HepG2 (cell line): ENCODE results near the gene CTNNBIP1. TPM values are rescaled to one million over a fixed set of nuclear protein-coding genes. Genes with fewer than 3 reads are reported as not detected.

Source experiments
- ATAC-seq: fragments of 200-7000 bp; cut with Tn5 transposase; 3 replicates; pipeline ENCODE4 v1.9.1; 2020; ENCODE audit warnings: mild to moderate bottlenecking, moderate library complexity
- BruUV-seq: library from RNA; stranded (reverse); fragments of 400-500 nt; replicated peaks from 2 replicates; lab custom pipeline; 2021; lab: Mats Ljungman, UMichigan
- CTCF ChIA-PET: fragments of 300-600 bp; formaldehyde crosslinking; extraction: SDS; loops from one replicate; lab custom pipeline; 2021; ENCODE audit warnings: low total read pairs, inconsistent platforms, low intra/inter-chr PET ratio; lab: Yijun Ruan, JAX
- POLR2A ChIA-PET: fragments of 350-600 bp; sonication (Branson Sonifier 250); formaldehyde crosslinking; loops from one replicate; lab custom pipeline; 2020; ENCODE audit warnings: antibody characterized with exemption, inconsistent platforms; lab: Yijun Ruan, JAX
- DNase-seq: peaks from one replicate; pipeline ENCODE4 v3.0.0-alpha.2; 2015; ENCODE audit warnings: low spot score
- FAIRE-seq: peaks from 3 replicates; lab custom pipeline; 2011; peaks lifted over from hg19 to GRCh38; lab: Jason Lieb, UNC
- H2AFZ ChIP-seq: one replicate; pipeline ENCODE4 v1.6.1; 2011; ENCODE audit warnings: low read length, inconsistent platforms
- H3K27ac ChIP-seq: fragments of 300-600 bp; 3 replicates; pipeline ENCODE4 v1.8.0; 2011; ENCODE audit warnings: mixed run types, mild to moderate bottlenecking, mixed read lengths, low read length, inconsistent platforms; ENCODE audit not compliant: insufficient read depth; ENCODE audit errors: extremely low read length
- H3K27me3 ChIP-seq, 2 experiments: fragments of 200-600 bp in 1 of 2; 2 replicates in 1 of 2; 3 replicates in 1 of 2; pipeline versions ENCODE4 v1.6.0 to v1.8.0; 2011; ENCODE audit warnings: low read length in 2 of 2, mild to moderate bottlenecking in 2 of 2, moderate library complexity in 2 of 2, inconsistent platforms in 1 of 2; ENCODE audit not compliant: insufficient read depth in 2 of 2, control insufficient read depth in 1 of 2
- H3K36me3 ChIP-seq, 2 experiments: fragments of 200-600 bp in 1 of 2; replicated peaks in 1 of 2; 2 replicates in 1 of 2; 3 replicates in 1 of 2; pipeline versions ENCODE4 v1.5.1 to v1.8.0; 2011; ENCODE audit warnings: low read length in 2 of 2, inconsistent platforms in 1 of 2; ENCODE audit not compliant: insufficient read depth in 2 of 2, control insufficient read depth in 1 of 2
- H3K4me1 ChIP-seq: 2 replicates; pipeline ENCODE4 v1.5.1; 2012; ENCODE audit warnings: low read length, inconsistent platforms; ENCODE audit not compliant: insufficient read depth
- H3K4me2 ChIP-seq: 2 replicates; pipeline ENCODE4 v1.6.0; 2011; ENCODE audit warnings: low read depth, low read length, inconsistent platforms
- H3K4me3 ChIP-seq, 3 experiments: fragments of 200-600 bp in 1 of 3; sonication (generic), shearing (Covaris generic) in 1 of 3; replicated peaks in 1 of 3; 2 replicates each; pipeline ENCODE4 v1.5.1; 2011 to 2016; ENCODE audit warnings: low read length in 3 of 3, inconsistent platforms in 2 of 3, low read depth in 2 of 3, mild to moderate bottlenecking in 2 of 3, control low read depth in 1 of 3, mixed read lengths in 1 of 3; ENCODE audit not compliant: insufficient read depth in 1 of 3
- H3K79me2 ChIP-seq: one replicate; pipeline ENCODE4 v1.6.1; 2011; ENCODE audit warnings: low read length, inconsistent platforms; ENCODE audit not compliant: insufficient read depth
- H3K9ac ChIP-seq: 2 replicates; pipeline ENCODE4 v1.6.0; 2011; ENCODE audit warnings: mild to moderate bottlenecking, low read depth, low read length, inconsistent platforms; ENCODE audit not compliant: insufficient read depth
- H3K9me3 ChIP-seq: 2 replicates; pipeline ENCODE4 v1.5.1; 2012; ENCODE audit warnings: mild to moderate bottlenecking, low read length
- H4K20me1 ChIP-seq: 2 replicates; pipeline ENCODE4 v1.6.0; 2011; ENCODE audit warnings: inconsistent platforms, mild to moderate bottlenecking, low read length, moderate library complexity; ENCODE audit not compliant: insufficient read depth
- KDM2A ChIP-seq: sonication (generic); formaldehyde crosslinking; IDR thresholded peaks from 2 replicates; pipeline ENCODE4 v1.4.0; 2020; ENCODE audit warnings: low read depth, missing genetic modification reagents, borderline replicate concordance
- MAZ ChIP-seq, 2 experiments: sonication (generic) in 1 of 2; formaldehyde crosslinking in 1 of 2; IDR thresholded peaks; 2 replicates each; pipeline versions ENCODE4 v1.5.0 to v1.6.1; 2012 to 2020; ENCODE audit warnings: low read depth in 2 of 2, mild to moderate bottlenecking in 2 of 2, borderline replicate concordance in 1 of 2, improper control_type of control experiment in 1 of 2, low read length in 1 of 2, missing genetic modification reagents in 1 of 2, moderate library complexity in 1 of 2
- PCBP2 ChIP-seq: fragments of 200-400 bp; formaldehyde crosslinking; optimal IDR thresholded peaks from 2 replicates; pipeline ENCODE3; 2018; ENCODE audit warnings: low read length, low read depth; ENCODE audit not compliant: poor library complexity, severe bottlenecking
- REXO4 ChIP-seq: sonication (generic); formaldehyde crosslinking; IDR thresholded peaks from 2 replicates; pipeline ENCODE4 v1.8.0; 2022; ENCODE audit warnings: missing genetic modification reagents, mild to moderate bottlenecking, borderline replicate concordance
- SCMH1 ChIP-seq: sonication (generic); formaldehyde crosslinking; IDR thresholded peaks from 2 replicates; pipeline ENCODE4 v1.9.0; 2021; ENCODE audit warnings: missing genetic modification reagents, mild to moderate bottlenecking, borderline replicate concordance
- SRSF1 ChIP-seq: fragments of 200-400 bp; formaldehyde crosslinking; optimal IDR thresholded peaks from 2 replicates; pipeline ENCODE3; 2017; ENCODE audit warnings: mild to moderate bottlenecking, low read depth, low read length, moderate library complexity
- YEATS4 ChIP-seq: sonication (generic); formaldehyde crosslinking; IDR thresholded peaks from 2 replicates; pipeline ENCODE4 v1.4.0; 2020; ENCODE audit warnings: missing genetic modification reagents, borderline replicate concordance
- ZFP1 ChIP-seq: IDR thresholded peaks from 2 replicates; pipeline ENCODE4 v1.6.1; 2016
- ZNF121 ChIP-seq: sonication (generic); formaldehyde crosslinking; IDR thresholded peaks from 2 replicates; pipeline ENCODE4 v1.5.0; 2020; ENCODE audit warnings: mild to moderate bottlenecking, missing genetic modification reagents
- ZNF124 ChIP-seq: sonication (generic); formaldehyde crosslinking; IDR thresholded peaks from 2 replicates; pipeline ENCODE4 v1.4.0; 2020; ENCODE audit warnings: missing genetic modification reagents
- ZNF317 ChIP-seq: sonication (generic); formaldehyde crosslinking; IDR thresholded peaks from 2 replicates; pipeline ENCODE4 v1.5.0; 2020; ENCODE audit warnings: mild to moderate bottlenecking, missing genetic modification reagents
- ZNF598 ChIP-seq: sonication (generic); formaldehyde crosslinking; IDR thresholded peaks from 2 replicates; pipeline ENCODE4 v1.5.1; 2020; ENCODE audit warnings: mild to moderate bottlenecking, missing genetic modification reagents, borderline replicate concordance
- WGBS: methylation state at CpG from one replicate; pipeline ENCODE4 v1.1.6; 2017; ENCODE audit warnings: low lambda C conversion rate; 5-methylcytosine and 5-hydroxymethylcytosine counted together
- in situ Hi-C: cut with HindIII; loops from 2 replicates; pipeline ENCODE4 v1.10.0; 2017; ENCODE audit warnings: low pct_unique_long_range_greater_than_20kb; ENCODE audit not compliant: extremely low pct_ligation_motif_present
- intact Hi-C: fragments of 100-400 bp; cut with micrococcal nuclease; formaldehyde crosslinking; loops from one replicate; pipeline ENCODE4 v1.10.0; 2022; ENCODE audit not compliant: unreplicated experiment
- polyA plus RNA-seq, 8 experiments: library from polyadenylated mRNA; depleted of rRNA in 3 of 8; stranded (reverse) in 7 of 8; unstranded in 1 of 8; fragments of >200 nt; fragmentation: Illumina TruSeq in 4 of 8; extraction: Trizol in 4 of 8; gene quantifications; 2 replicates each; pipeline versions ENCODE4 v1.2.1 to v1.2.3, GENCODE V29; 2011 to 2016; ENCODE audit warnings: low read depth in 4 of 8, missing spikeins in 1 of 8, mixed read lengths in 1 of 8; ENCODE audit not compliant: insufficient read depth in 1 of 8
- total RNA-seq, 5 experiments: library from RNA; depleted of rRNA; stranded (reverse); fragments of >200 nt; fragmentation: Illumina TruSeq; extraction: Trizol; gene quantifications; 2 replicates each; pipeline ENCODE4 v1.2.3, GENCODE V29; 2016; ENCODE audit warnings: low read depth in 1 of 5
- TF ChIP-seq, protein P1 (sequence below): sonication (generic); formaldehyde crosslinking; IDR thresholded peaks from 2 replicates; pipeline ENCODE4 v1.5.0; 2020; ENCODE audit warnings: missing genetic modification reagents
- TF ChIP-seq, protein P2 (sequence below): sonication (generic); formaldehyde crosslinking; IDR thresholded peaks from 2 replicates; pipeline ENCODE4 v1.8.1; 2022; ENCODE audit warnings: mild to moderate bottlenecking, missing genetic modification reagents
- TF ChIP-seq, protein P3 (sequence below), 2 experiments: fragments of 450-650 bp in 1 of 2; sonication (generic) in 1 of 2; formaldehyde crosslinking; IDR thresholded peaks; 2 replicates each; pipeline versions ENCODE4 v1.5.0 to v1.8.0; 2020 to 2022; ENCODE audit warnings: mild to moderate bottlenecking in 1 of 2, missing genetic modification reagents in 1 of 2
- TF ChIP-seq, protein P4 (sequence below): sonication (generic); formaldehyde crosslinking; IDR thresholded peaks from 2 replicates; pipeline ENCODE4 v1.5.0; 2020; ENCODE audit warnings: missing genetic modification reagents, mild to moderate bottlenecking, borderline replicate concordance
- TF ChIP-seq, protein P5 (sequence below): sonication (generic); formaldehyde crosslinking; IDR thresholded peaks from 2 replicates; pipeline ENCODE4 v1.4.0; 2020; ENCODE audit warnings: missing genetic modification reagents; ENCODE audit errors: not compliant biosample characterization

Gene CTNNBIP1
- total and polyA plus RNA-seq, 2 of the 13 experiments (the other 11 are each of a cell fraction or from before 2014, with no cell fraction given) = 71.7 to 83.0 TPM

DNA sequence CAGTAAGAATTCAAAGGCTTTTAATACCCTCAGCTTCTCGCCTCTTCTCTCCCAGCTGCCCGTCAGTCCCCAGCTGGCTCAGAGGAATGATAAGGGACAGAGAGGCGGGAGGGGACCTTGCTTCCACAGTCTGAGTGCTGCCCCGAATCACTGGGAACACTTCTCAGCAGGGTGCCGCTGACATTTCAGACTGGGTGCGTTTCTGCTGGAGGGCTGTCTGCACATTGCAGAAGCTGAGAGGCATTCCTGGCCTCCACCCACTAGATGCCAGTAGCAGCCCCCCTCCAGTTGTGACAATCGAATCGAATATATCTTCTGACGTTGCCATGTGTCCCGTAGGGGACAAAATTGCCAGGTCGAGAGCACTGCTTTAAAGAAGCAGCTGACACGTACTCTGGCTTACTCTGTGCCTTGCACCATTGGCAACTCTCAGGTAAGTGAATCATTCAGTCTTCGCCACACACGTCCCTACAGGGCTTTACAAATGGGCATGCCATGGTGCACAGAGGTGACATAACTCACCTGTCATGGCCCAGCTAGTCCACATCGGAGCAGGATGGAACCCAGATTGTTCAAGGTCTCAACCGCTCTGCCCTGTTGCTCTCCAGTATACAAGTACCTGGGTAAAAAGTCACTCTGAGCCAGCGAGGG is 23.9 kb downstream of the CTNNBIP1 start:
- Histone ChIP-seq H3K4me1 (peaks cover 12% of the 10 kb centered on the region), H4K20me1 (no peaks in the 10 kb centered on the region), H3K9ac (no peak overlapping the region), H2AFZ (no peak overlapping the region), H3K79me2 (peaks cover 3% of the 10 kb centered on the region), H3K4me3 (no peak overlapping the region), H3K27ac (no peak overlapping the region), H3K36me3 (peaks cover 22 to 57% of the 10 kb centered on the region in 2 experiments; a peak in 4 of 5 replicates), H3K4me2 (no peak overlapping the region), H3K27me3 (no peaks in the 10 kb centered on the region), H3K9me3 (no peaks in the 10 kb centered on the region)
- ChIA-PET CTCF (no interaction called here), POLR2A (no interaction called here)
- intact Hi-C loops = no loop called here
- BruUV-seq = no TSS peak
- FAIRE-seq = no peak
- WGBS = 96% methylated on average over 17 of the region's 17 CpGs
- no peak for DNase-seq
- no peak for ATAC-seq
- in situ Hi-C loops = no loop called here
- TF ChIP-seq KDM2A = no peak
- TF ChIP-seq MAZ (IDR thresholded peaks at IDR 0.05; ENCODE audit: borderline replicate concordance, low read depth, low read length) = no peak
- TF ChIP-seq MAZ (CRISPR knock-in tag; IDR thresholded peaks at IDR 0.05; ENCODE audit: low read depth) = no peak
- TF ChIP-seq SRSF1 = no peak
- TF ChIP-seq, protein P1, sequence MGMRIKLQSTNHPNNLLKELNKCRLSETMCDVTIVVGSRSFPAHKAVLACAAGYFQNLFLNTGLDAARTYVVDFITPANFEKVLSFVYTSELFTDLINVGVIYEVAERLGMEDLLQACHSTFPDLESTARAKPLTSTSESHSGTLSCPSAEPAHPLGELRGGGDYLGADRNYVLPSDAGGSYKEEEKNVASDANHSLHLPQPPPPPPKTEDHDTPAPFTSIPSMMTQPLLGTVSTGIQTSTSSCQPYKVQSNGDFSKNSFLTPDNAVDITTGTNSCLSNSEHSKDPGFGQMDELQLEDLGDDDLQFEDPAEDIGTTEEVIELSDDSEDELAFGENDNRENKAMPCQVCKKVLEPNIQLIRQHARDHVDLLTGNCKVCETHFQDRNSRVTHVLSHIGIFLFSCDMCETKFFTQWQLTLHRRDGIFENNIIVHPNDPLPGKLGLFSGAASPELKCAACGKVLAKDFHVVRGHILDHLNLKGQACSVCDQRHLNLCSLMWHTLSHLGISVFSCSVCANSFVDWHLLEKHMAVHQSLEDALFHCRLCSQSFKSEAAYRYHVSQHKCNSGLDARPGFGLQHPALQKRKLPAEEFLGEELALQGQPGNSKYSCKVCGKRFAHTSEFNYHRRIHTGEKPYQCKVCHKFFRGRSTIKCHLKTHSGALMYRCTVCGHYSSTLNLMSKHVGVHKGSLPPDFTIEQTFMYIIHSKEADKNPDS (CRISPR knock-in tag) = no peak
- TF ChIP-seq ZNF598 (CRISPR knock-in tag) = no peak
- no peak for TF ChIP-seq ZNF124 (CRISPR knock-in tag)
- no peak for TF ChIP-seq REXO4
- no peak for TF ChIP-seq YEATS4 (CRISPR knock-in tag)
- TF ChIP-seq, protein P2, sequence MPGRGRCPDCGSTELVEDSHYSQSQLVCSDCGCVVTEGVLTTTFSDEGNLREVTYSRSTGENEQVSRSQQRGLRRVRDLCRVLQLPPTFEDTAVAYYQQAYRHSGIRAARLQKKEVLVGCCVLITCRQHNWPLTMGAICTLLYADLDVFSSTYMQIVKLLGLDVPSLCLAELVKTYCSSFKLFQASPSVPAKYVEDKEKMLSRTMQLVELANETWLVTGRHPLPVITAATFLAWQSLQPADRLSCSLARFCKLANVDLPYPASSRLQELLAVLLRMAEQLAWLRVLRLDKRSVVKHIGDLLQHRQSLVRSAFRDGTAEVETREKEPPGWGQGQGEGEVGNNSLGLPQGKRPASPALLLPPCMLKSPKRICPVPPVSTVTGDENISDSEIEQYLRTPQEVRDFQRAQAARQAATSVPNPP = no peak
- TF ChIP-seq SCMH1 (CRISPR knock-in tag) = no peak
- TF ChIP-seq, protein P3, sequence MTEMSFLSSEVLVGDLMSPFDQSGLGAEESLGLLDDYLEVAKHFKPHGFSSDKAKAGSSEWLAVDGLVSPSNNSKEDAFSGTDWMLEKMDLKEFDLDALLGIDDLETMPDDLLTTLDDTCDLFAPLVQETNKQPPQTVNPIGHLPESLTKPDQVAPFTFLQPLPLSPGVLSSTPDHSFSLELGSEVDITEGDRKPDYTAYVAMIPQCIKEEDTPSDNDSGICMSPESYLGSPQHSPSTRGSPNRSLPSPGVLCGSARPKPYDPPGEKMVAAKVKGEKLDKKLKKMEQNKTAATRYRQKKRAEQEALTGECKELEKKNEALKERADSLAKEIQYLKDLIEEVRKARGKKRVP (CRISPR knock-in tag; IDR thresholded peaks at IDR 0.05) = no peak
- TF ChIP-seq ZNF121 (CRISPR knock-in tag) = no peak
- no peak for TF ChIP-seq ZFP1
- no peak for TF ChIP-seq PCBP2
- TF ChIP-seq, protein P4, sequence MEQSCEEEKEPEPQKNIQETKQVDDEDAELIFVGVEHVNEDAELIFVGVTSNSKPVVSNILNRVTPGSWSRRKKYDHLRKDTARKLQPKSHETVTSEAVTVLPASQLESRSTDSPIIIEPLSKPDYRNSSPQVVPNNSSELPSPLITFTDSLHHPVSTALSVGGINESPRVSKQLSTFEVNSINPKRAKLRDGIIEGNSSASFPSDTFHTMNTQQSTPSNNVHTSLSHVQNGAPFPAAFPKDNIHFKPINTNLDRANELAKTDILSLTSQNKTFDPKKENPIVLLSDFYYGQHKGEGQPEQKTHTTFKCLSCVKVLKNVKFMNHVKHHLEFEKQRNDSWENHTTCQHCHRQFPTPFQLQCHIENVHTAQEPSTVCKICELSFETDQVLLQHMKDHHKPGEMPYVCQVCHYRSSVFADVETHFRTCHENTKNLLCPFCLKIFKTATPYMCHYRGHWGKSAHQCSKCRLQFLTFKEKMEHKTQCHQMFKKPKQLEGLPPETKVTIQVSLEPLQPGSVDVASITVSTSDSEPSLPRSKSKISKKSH = no peak
- TF ChIP-seq, protein P5, sequence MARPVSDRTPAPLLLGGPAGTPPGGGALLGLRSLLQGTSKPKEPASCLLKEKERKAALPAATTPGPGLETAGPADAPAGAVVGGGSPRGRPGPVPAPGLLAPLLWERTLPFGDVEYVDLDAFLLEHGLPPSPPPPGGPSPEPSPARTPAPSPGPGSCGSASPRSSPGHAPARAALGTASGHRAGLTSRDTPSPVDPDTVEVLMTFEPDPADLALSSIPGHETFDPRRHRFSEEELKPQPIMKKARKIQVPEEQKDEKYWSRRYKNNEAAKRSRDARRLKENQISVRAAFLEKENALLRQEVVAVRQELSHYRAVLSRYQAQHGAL = no peak
- TF ChIP-seq ZNF317 (CRISPR knock-in tag) = no peak
